Measurements from ENCODE around the gene DDX27. TPM values are rescaled to one million over a fixed set of nuclear protein-coding genes. Genes with fewer than 3 reads are reported as not detected.

Gene DDX27
- total and polyA plus RNA-seq, 2 of the 13 experiments (the other 11 are each of a cell fraction or from before 2014, with no cell fraction given) = 42.6 to 72.8 TPM

DNA sequence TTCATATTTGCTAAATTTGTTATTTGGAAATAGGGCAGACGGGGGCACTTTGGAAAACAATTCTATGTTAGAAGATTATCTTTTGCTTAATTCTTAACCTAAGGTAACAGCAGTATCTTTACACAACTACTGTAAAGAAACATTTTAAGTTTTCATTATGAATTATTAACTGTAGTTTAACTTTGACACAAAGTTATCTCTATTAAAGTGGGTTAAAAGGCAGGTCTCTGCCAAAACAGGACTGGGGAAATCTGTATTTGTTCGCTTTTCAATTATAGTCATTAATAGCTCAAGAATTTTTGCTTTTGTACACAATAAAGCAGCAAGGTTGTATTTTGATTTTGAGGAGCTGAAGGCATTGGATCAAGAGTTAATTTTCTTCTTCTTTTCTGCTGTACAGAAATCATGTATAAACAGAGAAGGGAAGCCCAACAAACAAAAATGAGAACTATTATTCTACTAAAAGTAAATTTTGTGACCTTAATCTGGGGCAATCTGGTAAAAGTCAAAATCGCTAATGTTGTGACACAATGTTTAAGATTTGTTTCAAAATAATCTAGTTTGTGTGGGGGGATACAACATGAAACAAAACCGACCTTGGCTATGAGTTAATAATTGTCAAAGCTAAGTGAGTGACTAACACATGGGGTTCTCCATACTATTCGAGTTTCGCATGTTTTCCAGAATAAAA, 34.0 kb upstream of the DDX27 start (continued):
- TF ChIP-seq ZNF737 (CRISPR knock-in tag; IDR thresholded peaks at IDR 0.05; ENCODE audit: borderline replicate concordance) = no peak
- no peak for TF ChIP-seq NFIB (CRISPR knock-in tag; IDR thresholded peaks at IDR 0.05; ENCODE audit: borderline replicate concordance)
- TF ChIP-seq, protein P1, sequence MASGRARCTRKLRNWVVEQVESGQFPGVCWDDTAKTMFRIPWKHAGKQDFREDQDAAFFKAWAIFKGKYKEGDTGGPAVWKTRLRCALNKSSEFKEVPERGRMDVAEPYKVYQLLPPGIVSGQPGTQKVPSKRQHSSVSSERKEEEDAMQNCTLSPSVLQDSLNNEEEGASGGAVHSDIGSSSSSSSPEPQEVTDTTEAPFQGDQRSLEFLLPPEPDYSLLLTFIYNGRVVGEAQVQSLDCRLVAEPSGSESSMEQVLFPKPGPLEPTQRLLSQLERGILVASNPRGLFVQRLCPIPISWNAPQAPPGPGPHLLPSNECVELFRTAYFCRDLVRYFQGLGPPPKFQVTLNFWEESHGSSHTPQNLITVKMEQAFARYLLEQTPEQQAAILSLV (CRISPR knock-in tag; IDR thresholded peaks at IDR 0.05; ENCODE audit: borderline replicate concordance) = no peak
- TF ChIP-seq HDAC2 (CRISPR knock-in tag; IDR thresholded peaks at IDR 0.05) = no peak
- no peak for TF ChIP-seq ZNF556 (CRISPR knock-in tag; IDR thresholded peaks at IDR 0.05; ENCODE audit: borderline replicate concordance)
- TF ChIP-seq ZNF609 (CRISPR knock-in tag; IDR thresholded peaks at IDR 0.05; ENCODE audit: borderline replicate concordance) = no peak
- TF ChIP-seq NCOR1 (IDR thresholded peaks at IDR 0.05; ENCODE audit: borderline replicate concordance, low read length) = peak; percentile 87; the same call in 1 of the 2 replicates
- TF ChIP-seq ZNF17 (CRISPR knock-in tag; IDR thresholded peaks at IDR 0.05) = no peak
- TF ChIP-seq USF2 (IDR thresholded peaks at IDR 0.05; ENCODE audit: low read depth, low read length) = no peak
- no peak for TF ChIP-seq USF2 (CRISPR knock-in tag; IDR thresholded peaks at IDR 0.05; ENCODE audit: borderline replicate concordance)
- TF ChIP-seq ZNF547 (CRISPR knock-in tag; IDR thresholded peaks at IDR 0.05) = no peak
- no peak for TF ChIP-seq ZNF513 (CRISPR knock-in tag; conservative IDR thresholded peaks at IDR 0.05)
- 0 out of 2 replicates have a peak, but pooled peaks have one; percentile 25 for TF ChIP-seq DNMT3B (CRISPR knock-in tag; conservative IDR thresholded peaks at IDR 0.05)
- TF ChIP-seq ZNF30 (CRISPR knock-in tag; IDR thresholded peaks at IDR 0.05) = no peak
- TF ChIP-seq NCOA1 (CRISPR knock-in tag; IDR thresholded peaks at IDR 0.05) = no peak
- TF ChIP-seq MYPOP (CRISPR knock-in tag; IDR thresholded peaks at IDR 0.05) = no peak
- TF ChIP-seq REXO4 (CRISPR knock-in tag; IDR thresholded peaks at IDR 0.05; ENCODE audit: borderline replicate concordance) = no peak
- peak; percentile 42; the same call in 1 of the 2 replicates for TF ChIP-seq SIX4 (CRISPR knock-in tag; IDR thresholded peaks at IDR 0.05)
- TF ChIP-seq POGZ (CRISPR knock-in tag; IDR thresholded peaks at IDR 0.05) = no peak
